IMR-90 (cell line): ENCODE data around the gene LDB2. TPM values are rescaled to one million over a fixed set of nuclear protein-coding genes. Genes with fewer than 3 reads are reported as not detected.

Source experiments
- ATAC-seq: fragments of 200-7000 bp; cut with Tn5 transposase; 2 replicates; pipeline ENCODE4 v1.9.1; 2020; ENCODE audit warnings: low read depth, mild to moderate bottlenecking, moderate library complexity
- BruUV-seq: library from RNA; stranded (reverse); fragments of 400-500 nt; replicated peaks from 2 replicates; lab custom pipeline; 2021; lab: Mats Ljungman, UMichigan
- CTCF ChIA-PET: fragments of 300-600 bp; formaldehyde crosslinking; extraction: SDS; loops from one replicate; lab custom pipeline; 2021; ENCODE audit warnings: antibody characterized with exemption; lab: Yijun Ruan, JAX
- POLR2A ChIA-PET: fragments of 300-600 bp; sonication (Branson Sonifier 250); formaldehyde crosslinking; loops from one replicate; lab custom pipeline; 2022; ENCODE audit warnings: antibody characterized with exemption; ENCODE audit not compliant: unreplicated experiment; lab: Charles Lee
- DNase-seq: peaks from one replicate; pipeline ENCODE4 v3.0.0; 2013
- H2AFZ ChIP-seq: replicated peaks from 2 replicates; pipeline ENCODE3; 2013; ENCODE audit warnings: low read length, mild to moderate bottlenecking; ENCODE audit not compliant: poor library complexity
- H2AK5ac ChIP-seq: 2 replicates; pipeline ENCODE4 v1.6.1; 2013; ENCODE audit warnings: low read depth, low read length, inconsistent platforms
- H2AK9ac ChIP-seq: replicated peaks from 2 replicates; pipeline ENCODE3; 2013; ENCODE audit warnings: mild to moderate bottlenecking, low read depth, low read length, moderate library complexity; ENCODE audit not compliant: poor library complexity
- H2BK120ac ChIP-seq: 2 replicates; pipeline ENCODE4 v1.6.1; 2013; ENCODE audit warnings: low read depth, low read length, inconsistent platforms
- H2BK15ac ChIP-seq: 3 replicates; pipeline ENCODE4 v1.6.1; 2013; ENCODE audit warnings: low read depth, low read length, inconsistent platforms
- H2BK20ac ChIP-seq: 2 replicates; pipeline ENCODE4 v1.6.1; 2013; ENCODE audit warnings: low read depth, mild to moderate bottlenecking, inconsistent platforms, low read length, moderate library complexity
- H2BK5ac ChIP-seq: 2 replicates; pipeline ENCODE4 v1.6.1; 2013; ENCODE audit warnings: mild to moderate bottlenecking, low read depth, low read length, inconsistent platforms; ENCODE audit not compliant: poor library complexity, severe bottlenecking
- H3K14ac ChIP-seq: replicated peaks from 2 replicates; pipeline ENCODE4 v1.6.1; 2013; ENCODE audit warnings: low read depth, low read length, inconsistent platforms
- H3K18ac ChIP-seq: 2 replicates; pipeline ENCODE4 v1.6.1; 2013; ENCODE audit warnings: low read depth, low read length, control low read depth
- H3K23ac ChIP-seq: 2 replicates; pipeline ENCODE4 v1.6.1; 2013; ENCODE audit warnings: low read depth, low read length, inconsistent platforms
- H3K27ac ChIP-seq: 2 replicates; pipeline ENCODE4 v1.5.1; 2013; ENCODE audit warnings: mild to moderate bottlenecking, control low read depth, low read length; ENCODE audit not compliant: insufficient read depth
- H3K27me3 ChIP-seq: 2 replicates; pipeline ENCODE4 v1.6.1; 2013; ENCODE audit warnings: low read length; ENCODE audit not compliant: control insufficient read depth, insufficient read depth
- H3K36me3 ChIP-seq: 2 replicates; pipeline ENCODE4 v1.6.1; 2013; ENCODE audit warnings: low read length, mixed read lengths; ENCODE audit not compliant: control insufficient read depth, insufficient read depth
- H3K4ac ChIP-seq: 2 replicates; pipeline ENCODE4 v1.6.1; 2013; ENCODE audit warnings: low read depth, low read length, inconsistent platforms
- H3K4me1 ChIP-seq: 2 replicates; pipeline ENCODE4 v1.6.1; 2013; ENCODE audit warnings: low read length, mixed read lengths; ENCODE audit not compliant: control insufficient read depth, insufficient read depth
- H3K4me2 ChIP-seq: 2 replicates; pipeline ENCODE4 v1.6.1; 2013; ENCODE audit warnings: low read depth, mild to moderate bottlenecking, control low read depth, low read length, moderate library complexity
- H3K4me3 ChIP-seq: 2 replicates; pipeline ENCODE4 v1.5.1; 2013; ENCODE audit warnings: low read depth, mild to moderate bottlenecking, control low read depth, low read length, moderate library complexity; ENCODE audit not compliant: insufficient read depth
- H3K56ac ChIP-seq: 2 replicates; pipeline ENCODE4 v1.6.1; 2013; ENCODE audit warnings: low read length, inconsistent platforms; ENCODE audit not compliant: insufficient read depth; ENCODE audit errors: extremely low read depth
- H3K79me1 ChIP-seq, 2 experiments: 2 replicates each; pipeline ENCODE4 v1.6.1; 2013; ENCODE audit warnings: low read length in 2 of 2, inconsistent platforms in 1 of 2, low read depth in 1 of 2
- H3K9ac ChIP-seq: 2 replicates; pipeline ENCODE4 v1.6.1; 2013; ENCODE audit warnings: low read depth, low read length, control low read depth
- H3K9me1 ChIP-seq: 2 replicates; pipeline ENCODE4 v1.6.1; 2013; ENCODE audit warnings: low read length, inconsistent platforms; ENCODE audit not compliant: insufficient read depth
- H3K9me3 ChIP-seq: 2 replicates; pipeline ENCODE4 v1.6.1; 2013; ENCODE audit warnings: low read length; ENCODE audit not compliant: control insufficient read depth, insufficient read depth
- H4K20me1 ChIP-seq: 2 replicates; pipeline ENCODE4 v1.6.1; 2013; ENCODE audit warnings: low read length, inconsistent platforms; ENCODE audit not compliant: insufficient read depth
- H4K5ac ChIP-seq: 2 replicates; pipeline ENCODE4 v1.6.1; 2013; ENCODE audit warnings: mild to moderate bottlenecking, low read depth, low read length, control low read depth
- H4K8ac ChIP-seq, 2 experiments: 2 replicates each; pipeline ENCODE4 v1.6.1; 2013; ENCODE audit warnings: low read depth in 2 of 2, low read length in 2 of 2, control low read depth in 1 of 2, inconsistent platforms in 1 of 2
- H4K91ac ChIP-seq: 2 replicates; pipeline ENCODE4 v1.6.1; 2013; ENCODE audit warnings: low read depth, low read length, inconsistent platforms; ENCODE audit not compliant: insufficient read depth
- MAZ ChIP-seq: IDR thresholded peaks from 2 replicates; pipeline ENCODE4 v1.6.1; 2012; ENCODE audit warnings: low read depth, mild to moderate bottlenecking, low read length, improper control_type of control experiment, moderate library complexity, borderline replicate concordance
- MXI1 ChIP-seq: IDR thresholded peaks from 2 replicates; pipeline ENCODE4 v1.6.1; 2012; ENCODE audit warnings: low read depth, mild to moderate bottlenecking, low read length, moderate library complexity, borderline replicate concordance
- NFE2L2 ChIP-seq: fragments of 150-350 bp; IDR thresholded peaks from 2 replicates; pipeline ENCODE4 v1.6.1; 2016; ENCODE audit warnings: low read depth, mild to moderate bottlenecking, low read length
- WGBS, 2 experiments: methylation state at CpG; one replicate each; pipeline versions ENCODE4 v1.1.5 to v1.1.7; 2013; ENCODE audit warnings: missing lambda C conversion rate in 2 of 2; ENCODE audit not compliant: insufficient read length in 1 of 2; ENCODE audit errors: extremely low coverage in 2 of 2; 5-methylcytosine and 5-hydroxymethylcytosine counted together
- dilution Hi-C: fragments of 300-500 bp; cut with HindIII; formaldehyde crosslinking; loops from one replicate; pipeline ENCODE4 v1.14.3; 2018; ENCODE audit warnings: low sequenced_read_pairs; ENCODE audit not compliant: unreplicated experiment
- in situ Hi-C: fragments of 300-500 bp; cut with MboI; formaldehyde crosslinking; loops from 3 replicates; pipeline ENCODE4 v1.14.3; 2019; ENCODE audit warnings: low sequenced_read_pairs, inconsistent platforms, mixed read lengths
- intact Hi-C: fragments of 100-400 bp; cut with micrococcal nuclease; formaldehyde crosslinking; loops from 2 replicates; pipeline ENCODE4 v1.10.0; 2022
- polyA plus RNA-seq, 3 experiments: library from polyadenylated mRNA; depleted of rRNA; stranded (reverse); fragments of >200 nt; gene quantifications; 2 replicates each; pipeline ENCODE4 v1.2.3, GENCODE V29; 2012; ENCODE audit warnings: low replicate concordance in 1 of 3
- total RNA-seq: library from RNA; depleted of rRNA; stranded (reverse); fragments of >200 nt; gene quantifications from 2 replicates; pipeline ENCODE4 v1.2.3, GENCODE V29; 2012
- TF ChIP-seq, protein P1 (sequence below): conservative IDR thresholded peaks from 2 replicates; pipeline ENCODE4 v1.5.1; 2012; ENCODE audit warnings: mild to moderate bottlenecking, low read depth, low read length, improper control_type of control experiment

LDB2 gene
- total and polyA plus RNA-seq, 2 of the 4 experiments (the other 2 are of a cell fraction), result 67.9 to 116 TPM

DNA sequence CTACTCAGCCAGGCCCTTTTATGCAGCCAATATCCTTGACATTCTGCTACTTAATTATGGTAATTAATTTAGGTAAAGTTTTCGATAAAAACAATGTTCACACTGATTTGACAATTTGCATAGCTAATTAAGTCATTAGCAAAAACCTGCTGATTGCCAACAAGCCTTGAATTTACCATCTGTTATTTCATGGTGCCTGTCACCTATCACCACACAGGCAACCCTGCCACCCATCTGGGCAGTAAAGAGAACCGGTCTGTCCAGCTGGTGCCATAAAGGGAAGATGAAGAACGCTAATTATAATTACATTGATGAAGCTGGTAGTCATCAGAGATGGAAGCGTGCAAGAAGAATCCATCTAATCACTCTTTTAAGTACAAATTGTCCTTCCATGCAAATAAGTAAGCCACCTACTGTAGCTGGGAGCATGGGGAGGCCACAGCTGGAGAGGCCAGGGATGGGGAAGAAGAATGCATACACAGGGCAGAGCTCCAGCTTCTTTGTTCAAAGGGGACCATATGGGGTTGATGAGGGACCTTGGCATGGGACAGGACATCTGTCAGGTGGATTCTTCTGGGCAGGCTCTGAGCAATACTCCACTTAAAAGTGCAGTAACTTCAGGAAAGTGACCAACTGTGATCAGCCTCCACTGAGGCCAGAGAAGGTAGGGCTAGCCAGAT is 394.9 kb downstream of the LDB2 start:
- in situ Hi-C loops, result no loop called here
- no CpG with 5 or more reads among the region's 4 CpGs for WGBS, 2 experiments
- peaks cover 3% of the 10 kb centered on the region; the same call in 1 of the 2 replicates for H3K9me1 ChIP-seq

More for the DNA sequence above, 394.9 kb downstream of the LDB2 start:
- H3K9me3 ChIP-seq, result peaks cover 4% of the 10 kb centered on the region; the same call in 1 of the 2 replicates
- H3K18ac ChIP-seq, result no peak overlapping the region
- peaks cover 14% of the 10 kb centered on the region for H3K36me3 ChIP-seq
- H3K27me3 ChIP-seq, result no peaks in the 10 kb centered on the region
- no TSS peak for BruUV-seq
- no peak overlapping the region for H2AK5ac ChIP-seq
- dilution Hi-C loops, result no loop called here
- H3K4ac ChIP-seq, result no peak overlapping the region
- no peak for ATAC-seq
- no peak overlapping the region for H3K14ac ChIP-seq
- H3K4me1 ChIP-seq, result no peaks in the 10 kb centered on the region
- no peak overlapping the region for H2BK5ac ChIP-seq
- H3K56ac ChIP-seq, result no peak overlapping the region
- H4K91ac ChIP-seq, result no peak overlapping the region
- no peaks in the 10 kb centered on the region for H4K20me1 ChIP-seq
- intact Hi-C loops, result no loop called here
- no peak overlapping the region for H2BK20ac ChIP-seq
- H3K4me2 ChIP-seq, result no peak overlapping the region
- no peak overlapping the region for H3K4me3 ChIP-seq
- no peak overlapping the region for H2BK120ac ChIP-seq
- POLR2A ChIA-PET, result no interaction called here
- no peak overlapping the region for H4K8ac ChIP-seq
- H2AFZ ChIP-seq, result no peak overlapping the region
- H2AK9ac ChIP-seq, result no peak overlapping the region
- no peak for TF ChIP-seq MAZ
- TF ChIP-seq NFE2L2, result no peak
- TF ChIP-seq MXI1, result no peak
- TF ChIP-seq, protein P1, sequence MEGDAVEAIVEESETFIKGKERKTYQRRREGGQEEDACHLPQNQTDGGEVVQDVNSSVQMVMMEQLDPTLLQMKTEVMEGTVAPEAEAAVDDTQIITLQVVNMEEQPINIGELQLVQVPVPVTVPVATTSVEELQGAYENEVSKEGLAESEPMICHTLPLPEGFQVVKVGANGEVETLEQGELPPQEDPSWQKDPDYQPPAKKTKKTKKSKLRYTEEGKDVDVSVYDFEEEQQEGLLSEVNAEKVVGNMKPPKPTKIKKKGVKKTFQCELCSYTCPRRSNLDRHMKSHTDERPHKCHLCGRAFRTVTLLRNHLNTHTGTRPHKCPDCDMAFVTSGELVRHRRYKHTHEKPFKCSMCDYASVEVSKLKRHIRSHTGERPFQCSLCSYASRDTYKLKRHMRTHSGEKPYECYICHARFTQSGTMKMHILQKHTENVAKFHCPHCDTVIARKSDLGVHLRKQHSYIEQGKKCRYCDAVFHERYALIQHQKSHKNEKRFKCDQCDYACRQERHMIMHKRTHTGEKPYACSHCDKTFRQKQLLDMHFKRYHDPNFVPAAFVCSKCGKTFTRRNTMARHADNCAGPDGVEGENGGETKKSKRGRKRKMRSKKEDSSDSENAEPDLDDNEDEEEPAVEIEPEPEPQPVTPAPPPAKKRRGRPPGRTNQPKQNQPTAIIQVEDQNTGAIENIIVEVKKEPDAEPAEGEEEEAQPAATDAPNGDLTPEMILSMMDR, result no peak
- DNase-seq, result no peak
- no peaks in the 10 kb centered on the region for H3K79me1 ChIP-seq
- CTCF ChIA-PET, result no interaction called here
- no peak overlapping the region for H3K23ac ChIP-seq
- no peak overlapping the region for H4K5ac ChIP-seq
- H2BK15ac ChIP-seq, result no peak overlapping the region
- H3K9ac ChIP-seq, result no peak overlapping the region
- H3K27ac ChIP-seq, result no peak overlapping the region
